Lung (tissue), 12 donors: ENCODE results near the gene TDRD9. TPM values are rescaled to one million over a fixed set of nuclear protein-coding genes. Genes with fewer than 3 reads are reported as not detected.

Source experiments
- ATAC-seq: fragments of 200-7000 bp; cut with Tn5 transposase; one replicate; pipeline ENCODE4 v1.9.1; 2020; ENCODE audit warnings: moderate number of reproducible peaks; ENCODE audit not compliant: insufficient read depth, low FRiP score
- DNase-seq, 3 donors: peaks; one replicate each; pipeline ENCODE4 v3.0.0-alpha.2; 2013 to 2017
- H3K27ac ChIP-seq, 2 donors: one replicate each; pipeline ENCODE4 v1.5.1; 2013; ENCODE audit warnings: mild to moderate bottlenecking in 2 of 2, moderate library complexity in 2 of 2, control low read depth in 1 of 2, inconsistent platforms in 1 of 2, low read depth in 1 of 2, low read length in 1 of 2
- H3K27me3 ChIP-seq, 3 donors: one replicate each; pipeline ENCODE4 v1.5.1; 2013; ENCODE audit warnings: low read length in 2 of 3; ENCODE audit not compliant: control insufficient read depth in 3 of 3, insufficient read depth in 3 of 3
- H3K36me3 ChIP-seq, 4 donors: one replicate each; pipeline ENCODE4 v1.5.1; 2013; ENCODE audit warnings: low read length in 4 of 4, mild to moderate bottlenecking in 1 of 4, moderate library complexity in 1 of 4; ENCODE audit not compliant: control insufficient read depth in 4 of 4, insufficient read depth in 4 of 4
- H3K4me1 ChIP-seq, 5 donors: one replicate each; pipeline ENCODE4 v1.5.1; 2013; ENCODE audit warnings: low read length in 5 of 5, mild to moderate bottlenecking in 2 of 5, moderate library complexity in 1 of 5; ENCODE audit not compliant: control insufficient read depth in 5 of 5, insufficient read depth in 5 of 5
- H3K4me3 ChIP-seq: one replicate; pipeline ENCODE4 v1.5.1; 2013; ENCODE audit warnings: mild to moderate bottlenecking, control low read depth, moderate library complexity
- H3K9ac ChIP-seq, 2 donors: one replicate each; pipeline ENCODE4 v1.5.1; 2013; ENCODE audit warnings: low read length in 2 of 2, control low read depth in 1 of 2; ENCODE audit not compliant: insufficient read depth in 1 of 2
- H3K9me3 ChIP-seq, 4 donors: one replicate each; pipeline ENCODE4 v1.5.1; 2013; ENCODE audit warnings: low read length in 3 of 4, mild to moderate bottlenecking in 1 of 4, moderate library complexity in 1 of 4; ENCODE audit not compliant: control insufficient read depth in 4 of 4, insufficient read depth in 3 of 4
- WGBS, 2 donors: extraction: QIAGEN DNeasy Blood & Tissue Kit; methylation state at CpG; one replicate each; pipeline ENCODE4 v1.1.7; 2013; 5-methylcytosine and 5-hydroxymethylcytosine counted together
- polyA plus RNA-seq, 2 donors: library from polyadenylated mRNA; stranded (reverse); fragments of 200-250 nt; gene quantifications; one replicate each; pipeline ENCODE4 v1.2.1, GENCODE V29; 2013
- total RNA-seq, 2 donors: library from RNA; depleted of rRNA in 1 of 2; stranded (reverse); fragments of >200 nt in 1 of 2; gene quantifications; one replicate each; pipeline ENCODE4 v1.2.1, GENCODE V29; 2014 to 2021
- TF ChIP-seq, protein P1 (sequence below): IDR thresholded peaks from 2 replicates; pipeline ENCODE4 v1.5.1; 2012; ENCODE audit warnings: mild to moderate bottlenecking; ENCODE audit errors: control extremely low read depth, extremely low read depth
- donor health status: control.
- donor health status: control.
- donor health status: Bipolar disorder and iron deficiency.
- donor health status: healthy.
- donor health status: DM: yes; HTN: yes; CAD: no.

TDRD9 gene
- total and polyA plus RNA-seq, 4 donors, result 2.3 to 8.6 (median 5.3) TPM

DNA sequence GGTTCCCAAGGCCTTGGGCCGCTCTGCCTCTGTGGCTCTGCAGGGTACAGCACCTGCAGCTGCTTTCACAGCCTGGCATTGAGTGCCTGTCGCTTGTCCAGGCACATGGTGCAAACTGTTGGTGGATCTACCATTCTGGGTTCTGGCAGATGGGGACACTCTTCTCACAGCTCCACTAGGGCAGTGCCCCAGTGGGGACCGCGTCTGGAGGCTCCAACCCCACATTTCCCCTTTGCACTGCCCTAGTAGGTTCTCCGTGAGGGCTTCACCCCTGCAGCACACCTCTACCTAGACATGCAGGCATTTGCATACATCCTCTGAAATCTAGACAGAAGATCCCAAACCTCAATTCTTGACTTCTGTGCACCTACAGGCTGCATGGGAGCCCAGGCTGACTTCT, 138.0 kb downstream of the TDRD9 start:
- H3K27ac ChIP-seq, result no peak overlapping the region
- H3K9me3 ChIP-seq, result peaks cover 0 to 10% (median 0%) of the 10 kb centered on the region in 4 donors
- TF ChIP-seq, protein P1, sequence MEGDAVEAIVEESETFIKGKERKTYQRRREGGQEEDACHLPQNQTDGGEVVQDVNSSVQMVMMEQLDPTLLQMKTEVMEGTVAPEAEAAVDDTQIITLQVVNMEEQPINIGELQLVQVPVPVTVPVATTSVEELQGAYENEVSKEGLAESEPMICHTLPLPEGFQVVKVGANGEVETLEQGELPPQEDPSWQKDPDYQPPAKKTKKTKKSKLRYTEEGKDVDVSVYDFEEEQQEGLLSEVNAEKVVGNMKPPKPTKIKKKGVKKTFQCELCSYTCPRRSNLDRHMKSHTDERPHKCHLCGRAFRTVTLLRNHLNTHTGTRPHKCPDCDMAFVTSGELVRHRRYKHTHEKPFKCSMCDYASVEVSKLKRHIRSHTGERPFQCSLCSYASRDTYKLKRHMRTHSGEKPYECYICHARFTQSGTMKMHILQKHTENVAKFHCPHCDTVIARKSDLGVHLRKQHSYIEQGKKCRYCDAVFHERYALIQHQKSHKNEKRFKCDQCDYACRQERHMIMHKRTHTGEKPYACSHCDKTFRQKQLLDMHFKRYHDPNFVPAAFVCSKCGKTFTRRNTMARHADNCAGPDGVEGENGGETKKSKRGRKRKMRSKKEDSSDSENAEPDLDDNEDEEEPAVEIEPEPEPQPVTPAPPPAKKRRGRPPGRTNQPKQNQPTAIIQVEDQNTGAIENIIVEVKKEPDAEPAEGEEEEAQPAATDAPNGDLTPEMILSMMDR, result no peak
- DNase-seq (no peak), ATAC-seq (no peak)
- 86 to 90% methylated on average over 5 of the region's 5 CpGs for WGBS, 2 donors
- no peak overlapping the region for H3K4me3 ChIP-seq
- no peaks in the 10 kb centered on the region for H3K4me1 ChIP-seq
- no peaks in the 10 kb centered on the region for H3K36me3 ChIP-seq
- peaks cover 0 to 4% (median 0%) of the 10 kb centered on the region in 3 donors for H3K27me3 ChIP-seq
- no peak overlapping the region for H3K9ac ChIP-seq

DNA sequence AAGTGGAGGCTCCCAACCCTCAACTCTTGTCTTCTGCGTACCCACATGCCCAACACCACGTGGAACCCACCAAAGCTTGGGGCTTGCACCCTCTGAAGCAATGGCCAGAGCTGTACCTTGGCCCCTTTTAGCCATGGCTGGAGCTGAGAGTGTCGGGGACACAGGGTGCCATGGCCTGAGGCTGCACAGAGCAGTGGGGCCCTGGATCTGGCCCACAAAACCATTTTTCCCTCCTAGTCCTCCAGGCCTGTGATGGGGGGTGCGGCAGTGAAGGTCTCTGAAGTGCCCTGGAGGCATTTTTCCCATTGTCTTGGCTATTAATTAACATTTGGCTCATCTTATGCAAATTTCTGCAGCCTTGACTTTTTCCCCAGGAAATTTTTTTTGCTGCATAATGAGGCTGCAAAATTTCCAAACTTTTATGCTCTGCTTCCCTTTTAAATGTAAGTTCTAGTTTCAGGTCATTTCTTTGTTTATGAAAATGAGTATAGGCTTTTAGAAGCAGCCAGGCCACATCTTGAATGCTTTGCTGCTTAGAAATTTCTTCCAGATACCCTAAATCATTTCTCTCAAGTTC, 138.6 kb downstream of the TDRD9 start:
- Histone ChIP-seq H3K4me3 (no peak overlapping the region), H3K9ac (no peak overlapping the region), H3K4me1 (no peaks in the 10 kb centered on the region), H3K36me3 (no peaks in the 10 kb centered on the region), H3K9me3 (peaks cover 0 to 10% (median 0%) of the 10 kb centered on the region in 4 donors), H3K27ac (no peak overlapping the region), H3K27me3 (peaks cover 0 to 4% (median 0%) of the 10 kb centered on the region in 3 donors)
- TF ChIP-seq, protein P1, result no peak
- ATAC-seq, result no peak
- WGBS, 2 donors, result 82 to 83% methylated on average over 4 of the region's 4 CpGs
- DNase-seq, result no peak

DNA sequence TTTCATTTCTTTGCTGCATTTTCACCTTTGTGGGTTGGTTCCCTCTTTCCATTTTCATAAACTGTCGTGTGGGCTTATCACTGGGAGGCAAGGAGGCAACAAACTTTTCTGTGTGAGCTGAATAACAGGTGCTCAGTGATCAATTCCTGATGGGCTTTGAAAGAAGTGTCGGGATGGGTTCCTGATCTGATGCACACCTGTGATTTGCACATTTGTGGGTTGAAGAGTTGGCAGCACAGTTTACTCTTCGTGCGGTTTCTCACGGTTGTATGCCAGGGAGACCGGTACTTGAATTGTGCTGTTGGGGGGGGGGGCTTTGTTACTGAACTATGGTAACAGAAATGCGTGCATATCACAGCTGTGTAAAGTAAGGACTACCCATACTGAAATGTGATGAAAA, 141.3 kb downstream of the TDRD9 start:
- Histone ChIP-seq H3K9me3 (peaks cover 0 to 15% (median 3%) of the 10 kb centered on the region in 4 donors), H3K9ac (no peak overlapping the region), H3K27ac (no peak overlapping the region), H3K36me3 (no peaks in the 10 kb centered on the region), H3K4me3 (no peak overlapping the region), H3K27me3 (peaks cover 0 to under 1% (median 0%) of the 10 kb centered on the region in 3 donors), H3K4me1 (no peaks in the 10 kb centered on the region)
- TF ChIP-seq, protein P1, result no peak
- 83 to 91% methylated on average over 7 of the region's 7 CpGs for WGBS, 2 donors
- no peak for ATAC-seq
- no peak for DNase-seq

DNA sequence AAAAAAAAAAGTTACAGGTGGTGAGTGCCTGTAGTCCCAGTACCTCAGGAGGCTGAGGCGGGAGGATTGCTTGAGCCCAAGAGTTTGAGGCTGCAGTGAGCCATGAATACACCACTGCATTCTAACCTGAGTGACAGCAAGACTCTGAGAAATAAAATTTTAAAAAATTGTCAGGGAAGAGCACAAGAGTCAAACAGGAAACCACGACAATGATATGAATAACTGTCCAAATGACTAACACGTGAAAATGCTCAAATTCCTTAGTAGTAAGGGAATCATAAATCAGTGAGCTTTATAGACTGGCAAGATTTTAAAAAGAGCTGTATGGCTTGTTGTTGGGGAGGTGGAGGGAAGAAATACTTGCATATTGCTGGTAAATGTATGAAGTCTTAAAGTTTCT, 144.3 kb downstream of the TDRD9 start:
- Histone ChIP-seq H3K9me3 (peaks cover 0 to 7% (median 3%) of the 10 kb centered on the region in 4 donors), H3K4me3 (no peak overlapping the region), H3K9ac (no peak overlapping the region), H3K36me3 (no peaks in the 10 kb centered on the region), H3K4me1 (no peaks in the 10 kb centered on the region), H3K27me3 (no peaks in the 10 kb centered on the region), H3K27ac (no peak overlapping the region)
- no peak for ATAC-seq
- DNase-seq, result no peak
- TF ChIP-seq, protein P1, result no peak
- 66% methylated on average over 3 of the region's 3 CpGs for WGBS, 2 donors
